Mucosa of rectum (tissue), 2 donors: Measurements from ENCODE around the gene ZC3HAV1.
"Not testable (repeated sequence)": the region's sequence is repeated elsewhere in the genome, so short reads cannot be mapped to it uniquely, and the experiment has no call there.

Experiments used
- H3K27ac ChIP-seq, 2 donors: one replicate each; pipeline ENCODE4 v1.7.0; 2013; ENCODE audit warnings: inconsistent platforms in 2 of 2, low read depth in 2 of 2, low read length in 2 of 2
- H3K27me3 ChIP-seq, 2 donors: one replicate each; pipeline ENCODE4 v1.7.0; 2013; ENCODE audit warnings: low read length in 2 of 2; ENCODE audit not compliant: control insufficient read depth in 2 of 2, insufficient read depth in 2 of 2
- H3K36me3 ChIP-seq, 2 donors: one replicate each; pipeline ENCODE4 v1.7.0; 2013; ENCODE audit warnings: low read length in 2 of 2; ENCODE audit not compliant: control insufficient read depth in 2 of 2, insufficient read depth in 2 of 2
- H3K4me1 ChIP-seq, 2 donors: one replicate each; pipeline ENCODE4 v1.7.0; 2013; ENCODE audit warnings: low read length in 2 of 2, mild to moderate bottlenecking in 1 of 2; ENCODE audit not compliant: control insufficient read depth in 2 of 2, insufficient read depth in 2 of 2
- H3K4me3 ChIP-seq, 2 donors: one replicate each; pipeline ENCODE4 v1.7.0; 2013; ENCODE audit warnings: low read length in 2 of 2
- H3K9ac ChIP-seq, 2 donors: one replicate each; pipeline ENCODE4 v1.7.0; 2013; ENCODE audit warnings: low read length in 2 of 2, low read depth in 1 of 2, mild to moderate bottlenecking in 1 of 2
- H3K9me3 ChIP-seq, 2 donors: one replicate each; pipeline ENCODE4 v1.7.0; 2013; ENCODE audit warnings: low read length in 2 of 2; ENCODE audit not compliant: control insufficient read depth in 2 of 2
- donor health status: healthy.
- donor health status: Normal muscosa, but diverticular disease.

Gene ZC3HAV1

DNA sequence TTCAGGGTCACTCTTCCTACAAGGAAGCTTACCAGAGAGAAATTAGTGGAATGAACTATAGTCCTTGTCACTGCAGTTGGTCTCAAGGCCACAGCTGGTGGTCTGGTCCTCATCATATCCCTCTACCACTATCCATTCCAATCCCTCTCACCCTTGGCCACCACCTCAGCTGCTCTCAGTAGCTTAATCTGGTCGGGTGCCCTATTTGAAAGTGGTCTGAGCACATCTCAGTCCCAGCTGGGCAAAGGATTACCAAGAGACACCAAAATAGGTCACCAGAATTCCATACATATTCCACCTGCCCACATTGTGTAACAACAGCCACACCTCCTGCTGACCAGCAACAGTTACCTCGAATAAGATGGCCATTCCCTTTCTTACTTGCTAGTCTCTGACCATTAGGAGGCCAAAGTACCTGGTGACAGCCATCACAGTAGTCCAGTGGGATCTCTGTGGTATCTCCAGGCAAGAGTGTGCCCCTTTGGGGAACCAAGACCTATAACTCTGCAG, 3.3 kb upstream of the ZC3HAV1 start:
- Histone ChIP-seq H3K27me3 (no peaks in the 10 kb centered on the region), H3K36me3 (no peaks in the 10 kb centered on the region), H3K4me3 (no peak overlapping the region), H3K4me1 (peaks cover 6 to 7% of the 10 kb centered on the region in 2 donors), H3K9me3 (no peaks in the 10 kb centered on the region), H3K9ac (no peak overlapping the region), H3K27ac (no peak overlapping the region)

- no peaks in the 10 kb centered on the region for H3K27me3 ChIP-seq
- no peak overlapping the region for H3K4me3 ChIP-seq
- H3K9me3 ChIP-seq: no peaks in the 10 kb centered on the region
- no peak overlapping the region for H3K27ac ChIP-seq
- peaks cover 6 to 7% of the 10 kb centered on the region in 2 donors for H3K4me1 ChIP-seq
- no peaks in the 10 kb centered on the region for H3K36me3 ChIP-seq
- H3K9ac ChIP-seq: no peak overlapping the region
Measured at GRCh38 chr7:139112316-139112715, 2.8 kb upstream of the ZC3HAV1 start.

DNA sequence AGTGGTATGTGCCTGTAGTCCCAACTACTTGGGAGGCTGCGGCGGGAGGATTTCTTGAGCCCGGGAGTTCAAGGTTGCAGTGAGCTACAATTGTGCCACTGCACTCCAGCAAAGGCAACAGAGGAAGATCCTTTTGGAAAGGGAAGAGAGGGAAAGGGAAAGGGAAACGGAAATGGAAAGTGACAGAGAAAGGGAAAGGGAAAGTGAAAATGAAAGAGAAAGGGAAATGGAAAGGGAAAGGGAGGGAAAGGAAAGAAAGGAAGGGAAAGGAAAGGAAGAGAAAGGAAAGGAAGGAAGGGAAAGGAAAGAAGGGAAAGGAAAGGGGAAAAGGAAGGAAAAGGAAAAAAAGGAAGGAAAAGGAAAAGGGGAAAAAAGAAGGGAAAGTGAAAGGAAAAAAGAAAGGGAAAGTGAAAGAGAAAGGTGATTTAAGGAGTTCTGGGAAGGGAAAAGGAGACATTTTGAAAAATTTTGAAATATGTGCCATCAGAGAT, 2.3 kb upstream of the ZC3HAV1 start:
- no peaks in the 10 kb centered on the region for H3K9me3 ChIP-seq
- H3K27ac ChIP-seq: no peak overlapping the region
- H3K27me3 ChIP-seq: no peaks in the 10 kb centered on the region
- no peak overlapping the region for H3K9ac ChIP-seq
- no peaks in the 10 kb centered on the region for H3K36me3 ChIP-seq
- H3K4me3 ChIP-seq: no peak overlapping the region
- H3K4me1 ChIP-seq: peaks cover 7 to 11% of the 10 kb centered on the region in 2 donors

DNA sequence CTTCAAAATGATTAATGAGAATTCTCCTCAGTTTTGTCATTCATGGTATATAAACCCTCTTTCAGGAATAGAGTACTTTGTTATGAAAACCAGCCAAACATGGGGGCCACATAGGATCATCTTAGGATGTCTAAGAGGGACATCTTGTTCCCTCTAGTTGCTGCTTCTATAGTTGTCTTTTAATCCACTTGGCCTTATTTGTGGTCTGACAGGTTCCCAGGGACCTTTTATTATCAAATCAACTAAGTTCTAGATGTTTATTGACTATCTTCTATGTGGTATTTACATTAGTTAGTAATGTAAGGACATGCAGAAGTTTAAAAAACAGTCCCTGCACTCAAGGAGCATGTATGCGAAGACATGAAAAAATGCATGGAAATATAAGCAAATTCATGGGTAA, 1.6 kb upstream of the ZC3HAV1 start:
- H3K27ac ChIP-seq: no peak overlapping the region
- H3K4me1 ChIP-seq: peaks cover 9 to 11% of the 10 kb centered on the region in 2 donors
- no peak overlapping the region for H3K9ac ChIP-seq
- no peaks in the 10 kb centered on the region for H3K27me3 ChIP-seq
- H3K4me3 ChIP-seq: no peak overlapping the region
- H3K36me3 ChIP-seq: no peaks in the 10 kb centered on the region
- H3K9me3 ChIP-seq: no peaks in the 10 kb centered on the region

DNA sequence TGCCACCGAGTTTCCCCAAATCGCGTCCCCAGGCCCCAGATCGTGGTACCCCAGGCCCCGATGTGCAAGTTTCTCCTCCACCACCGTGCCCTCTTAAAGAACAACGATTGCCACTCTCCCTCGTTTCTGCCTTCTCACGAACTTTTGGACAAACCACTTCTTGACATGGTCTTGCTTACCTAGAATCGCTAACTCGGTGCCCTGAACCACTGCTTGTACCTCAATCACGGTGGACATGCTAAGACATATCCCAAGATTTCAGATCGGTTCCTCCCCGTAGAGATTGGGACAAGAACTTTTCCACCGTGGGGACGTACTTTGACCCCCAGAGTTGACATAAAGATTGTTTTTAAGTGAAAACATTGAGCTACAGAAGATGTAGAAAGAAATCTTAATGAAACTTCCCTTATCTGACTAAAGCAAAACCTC, 477 bp upstream of the ZC3HAV1 start:
- Histone ChIP-seq H3K9me3 (no peaks in the 10 kb centered on the region), H3K4me1 (peaks cover 9 to 11% of the 10 kb centered on the region in 2 donors), H3K36me3 (no peaks in the 10 kb centered on the region), H3K9ac (peak overlapping the region; percentile 75 to 95), H3K27ac (peak overlapping the region; percentile 93 to 99), H3K4me3 (peak overlapping the region; percentile 85 to 95), H3K27me3 (no peaks in the 10 kb centered on the region)

GRCh38 chr7:139108266-139109187, 993 bp downstream of the ZC3HAV1 start:
- H3K36me3 ChIP-seq: no peaks in the 10 kb centered on the region
- peaks cover 9 to 11% of the 10 kb centered on the region in 2 donors for H3K4me1 ChIP-seq
- no peaks in the 10 kb centered on the region for H3K27me3 ChIP-seq
- H3K4me3 ChIP-seq: peak overlapping the region; percentile 85 to 95
- no peaks in the 10 kb centered on the region for H3K9me3 ChIP-seq
- H3K9ac ChIP-seq: peak overlapping the region; percentile 75 to 95
- peak overlapping the region; percentile 93 to 99 for H3K27ac ChIP-seq

DNA sequence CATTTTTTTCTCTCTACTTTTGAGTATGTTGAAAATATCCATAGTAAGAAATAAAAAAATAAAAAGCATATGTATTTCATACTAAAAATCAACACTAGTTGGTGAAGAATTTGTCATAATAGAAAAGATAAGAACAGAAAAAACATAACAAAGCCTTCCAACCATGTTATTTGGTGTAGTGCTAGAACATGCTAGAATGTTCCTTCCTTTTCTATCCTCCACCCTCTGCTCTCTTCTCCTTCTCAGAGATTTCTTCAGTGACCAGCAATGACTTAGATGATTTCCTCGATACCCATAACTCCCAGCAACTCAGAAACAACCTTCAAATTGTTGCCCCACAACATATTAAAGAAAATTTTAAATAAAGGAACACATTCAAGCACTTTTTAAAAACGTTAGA, 2.6 kb downstream of the ZC3HAV1 start:
- Histone ChIP-seq H3K27me3 (no peaks in the 10 kb centered on the region), H3K9me3 (no peaks in the 10 kb centered on the region), H3K4me1 (peaks cover 9 to 11% of the 10 kb centered on the region in 2 donors), H3K4me3 (peak overlapping the region; percentile 85 to 95), H3K36me3 (no peaks in the 10 kb centered on the region), H3K27ac (peak overlapping the region; percentile 3 to 29), H3K9ac (peak overlapping the region; percentile 17 to 75)

DNA sequence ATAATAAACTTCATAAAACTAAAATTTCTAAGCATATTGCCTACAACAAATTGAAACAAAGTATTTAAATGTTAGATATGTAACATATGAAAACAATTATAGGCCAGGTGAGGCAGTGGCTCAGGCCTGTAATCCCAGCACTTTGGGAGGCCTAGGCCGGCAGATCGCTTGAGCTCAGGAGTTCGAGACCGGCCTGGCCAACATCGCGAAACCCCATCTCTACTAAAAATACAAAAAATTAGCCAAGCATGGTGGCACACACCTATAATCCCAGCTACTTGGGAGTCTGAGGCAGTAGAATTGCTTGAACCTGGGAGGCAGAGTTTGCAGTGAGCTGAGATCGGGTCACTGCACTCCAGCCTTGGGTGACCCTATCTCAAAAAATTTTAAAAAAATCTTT, 3.3 kb downstream of the ZC3HAV1 start:
- H3K27ac ChIP-seq: not testable (repeated sequence)
- Histone ChIP-seq H3K4me3 (peak overlapping the region in 1 of 2 donors; percentile 40), H3K4me1 (peaks cover 9 to 11% of the 10 kb centered on the region in 2 donors)

DNA sequence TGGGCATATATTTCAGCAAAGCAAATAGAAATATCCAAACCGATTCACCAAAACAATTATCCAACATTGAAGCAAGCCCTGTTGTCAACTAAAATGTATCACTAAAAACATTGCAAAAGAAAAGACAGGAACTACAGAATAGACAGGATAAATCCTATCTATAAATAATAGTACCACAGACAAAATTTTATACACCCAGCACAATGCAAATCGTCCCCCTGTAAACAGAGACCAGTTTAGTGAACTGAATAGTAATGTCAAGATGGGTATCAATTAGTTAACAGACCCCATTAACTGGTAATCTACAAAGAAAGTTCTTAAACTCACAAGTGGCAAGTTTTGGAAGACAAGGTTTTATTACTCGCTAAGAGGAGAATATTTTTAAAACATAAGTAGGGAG, 4.0 kb downstream of the ZC3HAV1 start:
- Histone ChIP-seq H3K9ac (peak overlapping the region in 1 of 2 donors; percentile 26), H3K4me3 (peak overlapping the region in 1 of 2 donors; percentile 50), H3K4me1 (peaks cover 9 to 11% of the 10 kb centered on the region in 2 donors), H3K9me3 (no peaks in the 10 kb centered on the region), H3K36me3 (no peaks in the 10 kb centered on the region), H3K27ac (peak overlapping the region in 1 of 2 donors; percentile 56), H3K27me3 (no peaks in the 10 kb centered on the region)

More for the DNA sequence above, 3.3 kb downstream of the ZC3HAV1 start:
- H3K27me3 ChIP-seq, H3K9me3 ChIP-seq, H3K9ac ChIP-seq, H3K36me3 ChIP-seq: not testable (repeated sequence)

GRCh38 chr7:139104091-139104450, 5.4 kb downstream of the ZC3HAV1 start:
- Histone ChIP-seq H3K4me1 (peaks cover 3% of the 10 kb centered on the region in 2 donors), H3K4me3 (peak overlapping the region in 1 of 2 donors; percentile 45), H3K9ac (no peak overlapping the region)

More at GRCh38 chr7:139104091-139104450, 5.4 kb downstream of the ZC3HAV1 start:
- no peaks in the 10 kb centered on the region for H3K9me3 ChIP-seq
- H3K27ac ChIP-seq: no peak overlapping the region
- H3K36me3 ChIP-seq: no peaks in the 10 kb centered on the region
- no peaks in the 10 kb centered on the region for H3K27me3 ChIP-seq
